ENCODE results near the gene DNMT3B. TPM values are rescaled to one million over a fixed set of nuclear protein-coding genes. Genes with fewer than 3 reads are reported as not detected.

DNMT3B gene
- total RNA-seq, 2 experiments from 2014 or later, result 2.9 TPM

- Mint-ChIP-seq H3K36me3 (ENCODE audit: low read depth) (peaks cover 49% of the 10 kb centered on the region), H3K4me1 (ENCODE audit: low read depth) (peaks cover 11% of the 10 kb centered on the region)
- ATAC-seq, result no peak
These were observed 86.7 kb downstream of the DNMT3B start for GRCh38 chr20:32848846-32849245.

GRCh38 chr20:32849577-32849976 lies 87.4 kb downstream of the DNMT3B start:
- H3K27me3 Mint-ChIP-seq, result no peaks in the 10 kb centered on the region
- peaks cover 8% of the 10 kb centered on the region for H3K4me1 Mint-ChIP-seq (ENCODE audit: low read depth)
- no peak for ATAC-seq
- TF ChIP-seq CTCF (IDR thresholded peaks at IDR 0.05), result no peak
- intact Hi-C loops (cut with micrococcal nuclease), result no loop called here
- no peaks in the 10 kb centered on the region for H3K9me3 Mint-ChIP-seq
- ChIA-PET POLR2A (no interaction called here), CTCF (interaction anchor here (1.0 kb wide), 1 partner anchor 59 kb away, joined by 3 read pairs; no protein-coding TSS in a partner anchor)
- no peak overlapping the region for H3K27ac Mint-ChIP-seq
- H3K4me3 Mint-ChIP-seq, result no peak overlapping the region
- DNase-seq, result no peak
- peaks cover 46% of the 10 kb centered on the region for H3K36me3 Mint-ChIP-seq (ENCODE audit: low read depth)

More at GRCh38 chr20:32848846-32849245, 86.7 kb downstream of the DNMT3B start:
- Mint-ChIP-seq H3K9me3 (no peaks in the 10 kb centered on the region), H3K27me3 (no peaks in the 10 kb centered on the region), H3K4me3 (no peak overlapping the region), H3K27ac (peak overlapping the region; percentile 2)
- intact Hi-C loops (cut with micrococcal nuclease), result no loop called here
- POLR2A ChIA-PET, result no interaction called here
- CTCF ChIA-PET, result no interaction called here
- no peak for TF ChIP-seq CTCF (IDR thresholded peaks at IDR 0.05)
- no peak for DNase-seq

- H3K27ac Mint-ChIP-seq, result peak overlapping the region; percentile 26
- CTCF ChIA-PET, result no interaction called here
- H3K36me3 Mint-ChIP-seq (ENCODE audit: low read depth), result peaks cover 25% of the 10 kb centered on the region
- H3K27me3 Mint-ChIP-seq, result no peaks in the 10 kb centered on the region
- H3K9me3 Mint-ChIP-seq, result no peaks in the 10 kb centered on the region
- DNase-seq (no peak), ATAC-seq (no peak)
- POLR2A ChIA-PET, result no interaction called here
- peaks cover 15% of the 10 kb centered on the region for H3K4me1 Mint-ChIP-seq (ENCODE audit: low read depth)
- H3K4me3 Mint-ChIP-seq, result no peak overlapping the region
- TF ChIP-seq CTCF (IDR thresholded peaks at IDR 0.05), result no peak
- intact Hi-C loops (cut with micrococcal nuclease), result no loop called here
These were observed 93.2 kb downstream of the DNMT3B start for GRCh38 chr20:32855387-32855786.

GRCh38 chr20:32858189-32858588 lies 96.0 kb downstream of the DNMT3B start:
- DNase-seq (no peak), ATAC-seq (no peak)
- CTCF ChIA-PET, result no interaction called here
- Mint-ChIP-seq H3K27ac (peak overlapping the region; percentile 32), H3K9me3 (no peaks in the 10 kb centered on the region), H3K4me3 (no peak overlapping the region), H3K36me3 (ENCODE audit: low read depth) (peaks cover 21% of the 10 kb centered on the region), H3K4me1 (ENCODE audit: low read depth) (peaks cover 15% of the 10 kb centered on the region), H3K27me3 (no peaks in the 10 kb centered on the region)
- intact Hi-C loops (cut with micrococcal nuclease), result no loop called here
- TF ChIP-seq CTCF (IDR thresholded peaks at IDR 0.05), result no peak
- POLR2A ChIA-PET, result interaction anchor here (0.5 kb wide), 1 partner anchor 646 kb away, joined by 3 read pairs; no protein-coding TSS in a partner anchor

Other genes starting within 250 kb of the DNMT3B start
- 10 to 100 TPM; 23.3 to 23.9 TPM for gene NOL4L, start 177.1 kb upstream of the DNMT3B start, total RNA-seq
- gene C20orf203, start 88.4 kb upstream of the DNMT3B start, total RNA-seq, result under 1 TPM; 0.16 to 0.47 TPM
- gene COMMD7, start 18.9 kb upstream of the DNMT3B start, total RNA-seq, result 10 to 100 TPM; 30.7 to 34.0 TPM
- 100 to 1,000 TPM; 112 to 119 TPM for gene MAPRE1, start 57.6 kb downstream of the DNMT3B start, total RNA-seq
- gene EFCAB8, start 96.5 kb downstream of the DNMT3B start, total RNA-seq, result under 1 TPM; 0.89 to 0.92 TPM
- gene SUN5, start 242.0 kb downstream of the DNMT3B start, total RNA-seq, result not detected
- gene BPIFB2, start 245.3 kb downstream of the DNMT3B start, total RNA-seq, result not detected

All from activated CD8-positive, alpha-beta T cell treated with anti-CD3 and anti-CD28 coated beads for 36 hours (primary cell).